Measurements from ENCODE around the gene DNLZ. TPM values are rescaled to one million over a fixed set of nuclear protein-coding genes. Genes with fewer than 3 reads are reported as not detected.

Gene DNLZ
- total RNA-seq, 4 donors from 2014 or later: 5.6 to 19.8 (median 13.5) TPM

GRCh38 chr9:136363949-136364748 is 605 bp upstream of the DNLZ start:
- no peaks in the 10 kb centered on the region for H3K36me3 ChIP-seq
- no peak for DNase-seq
- TF ChIP-seq POLR2A (IDR thresholded peaks at IDR 0.05) (no peak), CTCF (IDR thresholded peaks at IDR 0.05) (no peak)
- H3K4me3 ChIP-seq: peak overlapping the region in 3 of 4 donors; percentile 84 to 100 (median 93)
- H3K27me3 ChIP-seq: no peaks in the 10 kb centered on the region
- H3K9me3 ChIP-seq: peaks cover 0 to 10% (median 0%) of the 10 kb centered on the region in 4 donors
- peak overlapping the region in 2 of 4 donors; percentile 96 to 98 for H3K27ac ChIP-seq
- H3K4me1 ChIP-seq: peaks cover 3 to 25% (median 10%) of the 10 kb centered on the region in 4 donors

DNA sequence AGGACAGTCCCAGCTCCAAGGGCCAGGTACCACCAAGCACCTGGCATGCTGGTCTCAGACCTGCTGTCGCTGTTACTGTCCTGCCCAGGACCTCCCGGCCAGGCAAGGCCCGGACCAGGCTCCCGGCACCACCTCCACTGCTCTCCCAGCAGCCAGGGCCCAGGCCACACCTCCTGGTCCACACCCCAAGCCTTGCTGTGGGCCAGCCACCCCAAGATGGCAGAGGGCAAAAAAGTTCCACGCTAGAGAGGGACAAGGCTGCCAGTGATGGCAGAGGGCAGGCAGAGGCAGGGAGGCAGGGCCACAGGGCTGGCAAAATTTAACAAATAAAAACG is 1.1 kb downstream of the DNLZ start:
- Histone ChIP-seq H3K9me3 (peaks cover 0 to 10% (median 0%) of the 10 kb centered on the region in 4 donors), H3K27me3 (no peaks in the 10 kb centered on the region), H3K4me1 (peaks cover 3 to 25% (median 10%) of the 10 kb centered on the region in 4 donors), H3K4me3 (no peak overlapping the region), H3K36me3 (no peaks in the 10 kb centered on the region), H3K27ac (peak overlapping the region in 2 of 4 donors; percentile 91 to 96)
- no peak for TF ChIP-seq CTCF (IDR thresholded peaks at IDR 0.05)
- DNase-seq: no peak

- Histone ChIP-seq H3K4me3 (no peak overlapping the region), H3K27ac (peak overlapping the region in 2 of 4 donors; percentile 91 to 96)
- TF ChIP-seq POLR2A (IDR thresholded peaks at IDR 0.05) (no peak), CTCF (IDR thresholded peaks at IDR 0.05) (no peak)
Measured at GRCh38 chr9:136361754-136362449, 1.6 kb downstream of the DNLZ start.

DNA sequence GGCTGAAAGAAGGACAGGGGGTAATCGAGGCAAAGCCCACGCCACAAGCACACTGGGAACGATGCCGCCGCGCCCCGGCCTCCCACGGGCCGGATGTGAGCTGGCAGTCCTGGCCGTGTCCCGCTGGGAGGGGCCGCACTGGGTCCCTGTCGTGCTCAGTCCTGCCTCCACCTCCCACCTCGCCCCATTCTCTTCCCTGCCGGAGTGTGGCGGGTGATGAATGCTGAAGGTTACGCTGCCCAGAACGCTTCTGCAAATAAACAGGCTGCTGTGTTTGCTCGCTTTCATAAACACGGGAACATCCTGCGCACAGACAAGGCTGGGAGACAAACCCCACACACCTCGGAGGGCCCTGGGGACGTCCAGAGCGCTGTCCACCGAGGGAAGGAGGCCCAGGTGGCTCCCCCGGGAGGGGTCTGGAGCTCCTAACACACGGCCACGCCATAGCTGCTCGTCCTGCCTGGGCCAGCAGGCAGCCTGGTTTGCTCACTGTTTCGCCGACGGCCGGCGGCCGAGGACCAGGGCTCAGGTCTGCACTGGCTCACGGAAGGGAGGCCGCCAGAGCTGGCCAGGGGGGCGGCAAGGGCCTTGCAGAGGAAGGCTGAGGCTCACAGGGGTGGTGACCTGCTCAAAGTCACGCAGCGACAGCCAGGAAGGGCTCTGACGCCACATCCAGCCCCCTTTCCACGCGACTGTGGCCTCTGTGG is 2.3 kb downstream of the DNLZ start:
- no peak for DNase-seq
- H3K36me3 ChIP-seq: no peaks in the 10 kb centered on the region
- H3K4me1 ChIP-seq: peaks cover 3 to 25% (median 10%) of the 10 kb centered on the region in 4 donors

More at GRCh38 chr9:136361754-136362449, 1.6 kb downstream of the DNLZ start:
- Histone ChIP-seq H3K36me3 (no peaks in the 10 kb centered on the region), H3K9me3 (peaks cover 0 to 10% (median 0%) of the 10 kb centered on the region in 4 donors), H3K27me3 (no peaks in the 10 kb centered on the region), H3K4me1 (peaks cover 3 to 25% (median 10%) of the 10 kb centered on the region in 4 donors)
- no peak for DNase-seq

More for the DNA sequence above, 2.3 kb downstream of the DNLZ start:
- TF ChIP-seq CTCF (IDR thresholded peaks at IDR 0.05) (no peak), POLR2A (IDR thresholded peaks at IDR 0.05) (no peak)
- Histone ChIP-seq H3K4me3 (no peak overlapping the region), H3K27ac (peak overlapping the region in 2 of 4 donors; percentile 46 to 91), H3K9me3 (peaks cover 0 to 10% (median 0%) of the 10 kb centered on the region in 4 donors), H3K27me3 (no peaks in the 10 kb centered on the region)
